IMR-90 (cell line): Measurements from ENCODE around the gene TRIM47. TPM values are rescaled to one million over a fixed set of nuclear protein-coding genes. Genes with fewer than 3 reads are reported as not detected.

Experiments
- ATAC-seq: fragments of 200-7000 bp; cut with Tn5 transposase; 2 replicates; pipeline ENCODE4 v1.9.1; 2020; ENCODE audit warnings: low read depth, mild to moderate bottlenecking, moderate library complexity
- BruUV-seq: library from RNA; stranded (reverse); fragments of 400-500 nt; replicated peaks from 2 replicates; lab custom pipeline; 2021; lab: Mats Ljungman, UMichigan
- CTCF ChIA-PET: fragments of 300-600 bp; formaldehyde crosslinking; extraction: SDS; loops from one replicate; lab custom pipeline; 2021; ENCODE audit warnings: antibody characterized with exemption; lab: Yijun Ruan, JAX
- POLR2A ChIA-PET: fragments of 300-600 bp; sonication (Branson Sonifier 250); formaldehyde crosslinking; loops from one replicate; lab custom pipeline; 2022; ENCODE audit warnings: antibody characterized with exemption; ENCODE audit not compliant: unreplicated experiment; lab: Charles Lee
- DNase-seq: peaks from one replicate; pipeline ENCODE4 v3.0.0; 2013
- H2AFZ ChIP-seq: replicated peaks from 2 replicates; pipeline ENCODE3; 2013; ENCODE audit warnings: low read length, mild to moderate bottlenecking; ENCODE audit not compliant: poor library complexity
- H2AK5ac ChIP-seq: 2 replicates; pipeline ENCODE4 v1.6.1; 2013; ENCODE audit warnings: low read depth, low read length, inconsistent platforms
- H2AK9ac ChIP-seq: replicated peaks from 2 replicates; pipeline ENCODE3; 2013; ENCODE audit warnings: mild to moderate bottlenecking, low read depth, low read length, moderate library complexity; ENCODE audit not compliant: poor library complexity
- H2BK120ac ChIP-seq: 2 replicates; pipeline ENCODE4 v1.6.1; 2013; ENCODE audit warnings: low read depth, low read length, inconsistent platforms
- H2BK15ac ChIP-seq: 3 replicates; pipeline ENCODE4 v1.6.1; 2013; ENCODE audit warnings: low read depth, low read length, inconsistent platforms
- H2BK20ac ChIP-seq: 2 replicates; pipeline ENCODE4 v1.6.1; 2013; ENCODE audit warnings: low read depth, mild to moderate bottlenecking, inconsistent platforms, low read length, moderate library complexity
- H2BK5ac ChIP-seq: 2 replicates; pipeline ENCODE4 v1.6.1; 2013; ENCODE audit warnings: mild to moderate bottlenecking, low read depth, low read length, inconsistent platforms; ENCODE audit not compliant: poor library complexity, severe bottlenecking
- H3K14ac ChIP-seq: replicated peaks from 2 replicates; pipeline ENCODE4 v1.6.1; 2013; ENCODE audit warnings: low read depth, low read length, inconsistent platforms
- H3K18ac ChIP-seq: 2 replicates; pipeline ENCODE4 v1.6.1; 2013; ENCODE audit warnings: low read depth, low read length, control low read depth
- H3K23ac ChIP-seq: 2 replicates; pipeline ENCODE4 v1.6.1; 2013; ENCODE audit warnings: low read depth, low read length, inconsistent platforms
- H3K27ac ChIP-seq: 2 replicates; pipeline ENCODE4 v1.5.1; 2013; ENCODE audit warnings: mild to moderate bottlenecking, control low read depth, low read length; ENCODE audit not compliant: insufficient read depth
- H3K27me3 ChIP-seq: 2 replicates; pipeline ENCODE4 v1.6.1; 2013; ENCODE audit warnings: low read length; ENCODE audit not compliant: control insufficient read depth, insufficient read depth
- H3K36me3 ChIP-seq: 2 replicates; pipeline ENCODE4 v1.6.1; 2013; ENCODE audit warnings: low read length, mixed read lengths; ENCODE audit not compliant: control insufficient read depth, insufficient read depth
- H3K4ac ChIP-seq: 2 replicates; pipeline ENCODE4 v1.6.1; 2013; ENCODE audit warnings: low read depth, low read length, inconsistent platforms
- H3K4me1 ChIP-seq: 2 replicates; pipeline ENCODE4 v1.6.1; 2013; ENCODE audit warnings: low read length, mixed read lengths; ENCODE audit not compliant: control insufficient read depth, insufficient read depth
- H3K4me2 ChIP-seq: 2 replicates; pipeline ENCODE4 v1.6.1; 2013; ENCODE audit warnings: low read depth, mild to moderate bottlenecking, control low read depth, low read length, moderate library complexity
- H3K4me3 ChIP-seq: 2 replicates; pipeline ENCODE4 v1.5.1; 2013; ENCODE audit warnings: low read depth, mild to moderate bottlenecking, control low read depth, low read length, moderate library complexity; ENCODE audit not compliant: insufficient read depth
- H3K56ac ChIP-seq: 2 replicates; pipeline ENCODE4 v1.6.1; 2013; ENCODE audit warnings: low read length, inconsistent platforms; ENCODE audit not compliant: insufficient read depth; ENCODE audit errors: extremely low read depth
- H3K79me1 ChIP-seq, 2 experiments: 2 replicates each; pipeline ENCODE4 v1.6.1; 2013; ENCODE audit warnings: low read length in 2 of 2, inconsistent platforms in 1 of 2, low read depth in 1 of 2
- H3K9ac ChIP-seq: 2 replicates; pipeline ENCODE4 v1.6.1; 2013; ENCODE audit warnings: low read depth, low read length, control low read depth
- H3K9me1 ChIP-seq: 2 replicates; pipeline ENCODE4 v1.6.1; 2013; ENCODE audit warnings: low read length, inconsistent platforms; ENCODE audit not compliant: insufficient read depth
- H3K9me3 ChIP-seq: 2 replicates; pipeline ENCODE4 v1.6.1; 2013; ENCODE audit warnings: low read length; ENCODE audit not compliant: control insufficient read depth, insufficient read depth
- H4K20me1 ChIP-seq: 2 replicates; pipeline ENCODE4 v1.6.1; 2013; ENCODE audit warnings: low read length, inconsistent platforms; ENCODE audit not compliant: insufficient read depth
- H4K5ac ChIP-seq: 2 replicates; pipeline ENCODE4 v1.6.1; 2013; ENCODE audit warnings: mild to moderate bottlenecking, low read depth, low read length, control low read depth
- H4K8ac ChIP-seq, 2 experiments: 2 replicates each; pipeline ENCODE4 v1.6.1; 2013; ENCODE audit warnings: low read depth in 2 of 2, low read length in 2 of 2, control low read depth in 1 of 2, inconsistent platforms in 1 of 2
- H4K91ac ChIP-seq: 2 replicates; pipeline ENCODE4 v1.6.1; 2013; ENCODE audit warnings: low read depth, low read length, inconsistent platforms; ENCODE audit not compliant: insufficient read depth
- CHD1 ChIP-seq: IDR thresholded peaks from 2 replicates; pipeline ENCODE4 v1.6.1; 2012; ENCODE audit warnings: low read depth, low read length, improper control_type of control experiment
- CTCF ChIP-seq: conservative IDR thresholded peaks from 2 replicates; pipeline ENCODE4 v1.5.1; 2012; ENCODE audit warnings: mild to moderate bottlenecking, low read depth, low read length, improper control_type of control experiment
- ELK1 ChIP-seq: fragments of 150-350 bp; IDR thresholded peaks from 2 replicates; pipeline ENCODE4 v1.6.1; 2016; ENCODE audit warnings: low read depth, mild to moderate bottlenecking, low read length, moderate library complexity, borderline replicate concordance
- FOS ChIP-seq: fragments of 150-350 bp; IDR thresholded peaks from 2 replicates; pipeline ENCODE4 v1.6.1; 2016; ENCODE audit warnings: low read depth, low read length
- MXI1 ChIP-seq: IDR thresholded peaks from 2 replicates; pipeline ENCODE4 v1.6.1; 2012; ENCODE audit warnings: low read depth, mild to moderate bottlenecking, low read length, moderate library complexity, borderline replicate concordance
- POLR2A ChIP-seq: IDR thresholded peaks from 2 replicates; pipeline ENCODE4 v1.6.1; 2012; ENCODE audit warnings: mild to moderate bottlenecking, low read depth, low read length
- RAD21 ChIP-seq: IDR thresholded peaks from 2 replicates; pipeline ENCODE4 v1.6.1; 2012; ENCODE audit warnings: low read length, improper control_type of control experiment
- SMC3 ChIP-seq: fragments of 150-350 bp; IDR thresholded peaks from 2 replicates; pipeline ENCODE4 v1.6.1; 2016; ENCODE audit warnings: low read depth, mild to moderate bottlenecking, antibody characterized with exemption, low read length, moderate library complexity
- whole genome bisulfite sequencing, 2 experiments: methylation state at CpG; one replicate each; pipeline versions ENCODE4 v1.1.5 to v1.1.7; 2013; ENCODE audit warnings: missing lambda C conversion rate in 2 of 2; ENCODE audit not compliant: insufficient read length in 1 of 2; ENCODE audit errors: extremely low coverage in 2 of 2; 5-methylcytosine and 5-hydroxymethylcytosine counted together
- dilution Hi-C: fragments of 300-500 bp; cut with HindIII; formaldehyde crosslinking; loops from one replicate; pipeline ENCODE4 v1.14.3; 2018; ENCODE audit warnings: low sequenced_read_pairs; ENCODE audit not compliant: unreplicated experiment
- in situ Hi-C: fragments of 300-500 bp; cut with MboI; formaldehyde crosslinking; loops from 3 replicates; pipeline ENCODE4 v1.14.3; 2019; ENCODE audit warnings: low sequenced_read_pairs, inconsistent platforms, mixed read lengths
- intact Hi-C: fragments of 100-400 bp; cut with micrococcal nuclease; formaldehyde crosslinking; loops from 2 replicates; pipeline ENCODE4 v1.10.0; 2022
- polyA plus RNA-seq, 3 experiments: library from polyadenylated mRNA; depleted of rRNA; stranded (reverse); fragments of >200 nt; gene quantifications; 2 replicates each; pipeline ENCODE4 v1.2.3, GENCODE V29; 2012; ENCODE audit warnings: low replicate concordance in 1 of 3
- total RNA-seq: library from RNA; depleted of rRNA; stranded (reverse); fragments of >200 nt; gene quantifications from 2 replicates; pipeline ENCODE4 v1.2.3, GENCODE V29; 2012

TRIM47 gene
- total and polyA plus RNA-seq, 2 of the 4 experiments (the other 2 are of a cell fraction), result 1.4 to 7.5 TPM

GRCh38 chr17:75877752-75878173 lies 618 bp downstream of the TRIM47 start:
- peak overlapping the region; percentile 39; the same call in 1 of the 2 replicates for H3K14ac ChIP-seq
- H4K20me1 ChIP-seq, result peaks cover 10% of the 10 kb centered on the region; the same call in 1 of the 2 replicates
- 0 out of 3 replicates have a peak overlapping the region, but pooled peaks have one; percentile 1 for H2BK15ac ChIP-seq
- H2AFZ ChIP-seq, result peak overlapping the region; percentile 96
- H2BK5ac ChIP-seq, result peak overlapping the region; percentile 28
- DNase-seq (peak; percentile 71), ATAC-seq (peak; percentile 74)
- H3K4me2 ChIP-seq, result peak overlapping the region; percentile 74
- intact Hi-C loops, result loop anchor here (10.0 kb wide), 1 partner anchor 93 kb away; the partner anchor contains the start of gene UNK
- peak overlapping the region; percentile 19; the same call in 1 of the 2 replicates for H4K5ac ChIP-seq
- H2AK9ac ChIP-seq, result peak overlapping the region; percentile 96
- peaks cover 0 to 27% of the 10 kb centered on the region in 2 experiments; a peak in 3 of 4 replicates for H3K79me1 ChIP-seq
- H3K23ac ChIP-seq, result peak overlapping the region; percentile 61
- peaks cover 21% of the 10 kb centered on the region for H3K4me1 ChIP-seq
- peak overlapping the region; percentile 44 to 83 for H4K8ac ChIP-seq
- dilution Hi-C loops, result no loop called here
- peaks cover 3% of the 10 kb centered on the region for H3K27me3 ChIP-seq
- H3K36me3 ChIP-seq, result peaks cover 6% of the 10 kb centered on the region; the same call in 1 of the 2 replicates
- POLR2A ChIA-PET, result interaction anchor here (1.0 kb wide), 1 partner anchor 98 kb away, joined by 3 read pairs; no protein-coding TSS in a partner anchor
- peak overlapping the region; percentile 75 for H3K27ac ChIP-seq
- H3K18ac ChIP-seq, result peak overlapping the region; percentile 58
- peak overlapping the region; percentile 61 for H2BK120ac ChIP-seq
- no peak overlapping the region for H2BK20ac ChIP-seq
- in situ Hi-C loops, result no loop called here
- H3K9me1 ChIP-seq, result 0 out of 2 replicates have a peak, but pooled peaks cover 3% of the 10 kb centered on the region
- H4K91ac ChIP-seq, result peak overlapping the region; percentile 81
- H3K56ac ChIP-seq, result peak overlapping the region; percentile 22; the same call in 1 of the 2 replicates
- TF ChIP-seq MXI1 (peak; percentile 56; the same call in 1 of the 2 replicates), CTCF (peak; percentile 60), ELK1 (no peak), FOS (no peak), SMC3 (0 out of 2 replicates have a peak, but pooled peaks have one; percentile 19), POLR2A (peak; percentile 32; the same call in 1 of the 2 replicates), RAD21 (peak; percentile 30), CHD1 (no peak)
- H2AK5ac ChIP-seq, result peak overlapping the region; percentile 88
- H3K9me3 ChIP-seq, result no peaks in the 10 kb centered on the region
- H3K9ac ChIP-seq, result peak overlapping the region; percentile 64
- H3K4me3 ChIP-seq, result peak overlapping the region; percentile 46
- 0% methylated on average over 39 of the region's 56 CpGs; no CpG with 5 or more reads in 1 of the 2 experiments for WGBS, 2 experiments
- BruUV-seq, result no TSS peak
- H3K4ac ChIP-seq, result peak overlapping the region; percentile 82
- CTCF ChIA-PET, result interaction anchor here (0.6 to 1.1 kb wide), 5 partner anchors 11 to 98 kb away, joined by 3 to 5 read pairs (median 4); a partner anchor contains a TSS
